ENCODE results near the gene FBXL19. TPM values are rescaled to one million over a fixed set of nuclear protein-coding genes. Genes with fewer than 3 reads are reported as not detected.

The FBXL19 gene
- total and polyA plus RNA-seq, 2 experiments from 2014 or later, result 0.64 to 18.2 TPM

DNA sequence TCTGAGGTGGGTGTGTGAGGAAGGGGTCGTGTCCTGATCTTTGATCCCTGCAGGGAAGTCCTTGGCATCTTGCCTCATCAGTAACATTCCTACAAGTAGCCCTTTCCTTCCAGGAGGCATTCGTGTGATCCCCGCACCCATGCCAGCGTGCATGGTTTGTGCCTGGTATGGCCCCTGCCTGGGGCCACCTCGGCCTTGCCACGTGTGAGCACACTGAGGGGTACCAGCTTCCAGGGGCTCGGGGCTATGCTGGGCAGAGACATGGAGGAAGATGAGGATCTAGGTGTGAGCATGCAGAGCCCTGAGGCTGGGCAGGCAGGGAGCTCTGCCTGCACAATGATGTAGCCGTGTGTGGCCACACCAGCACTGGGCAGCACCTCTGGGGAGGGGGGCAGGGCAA lies 67.7 kb downstream of the FBXL19 start:
- in situ Hi-C loops (cut with MboI), result loop anchor here (25.0 kb wide), 1 partner anchor 446 kb away; the partner anchor contains the start of genes COX6A2 and ZNF843
- 79 to 81% methylated on average over 8 of the region's 8 CpGs for WGBS, 2 experiments (ENCODE audit: low coverage in 1 of 2, low lambda C conversion rate in 2 of 2, missing lambda C conversion rate in 2 of 2)
- no peak overlapping the region for H3K4me3 ChIP-seq

DNA sequence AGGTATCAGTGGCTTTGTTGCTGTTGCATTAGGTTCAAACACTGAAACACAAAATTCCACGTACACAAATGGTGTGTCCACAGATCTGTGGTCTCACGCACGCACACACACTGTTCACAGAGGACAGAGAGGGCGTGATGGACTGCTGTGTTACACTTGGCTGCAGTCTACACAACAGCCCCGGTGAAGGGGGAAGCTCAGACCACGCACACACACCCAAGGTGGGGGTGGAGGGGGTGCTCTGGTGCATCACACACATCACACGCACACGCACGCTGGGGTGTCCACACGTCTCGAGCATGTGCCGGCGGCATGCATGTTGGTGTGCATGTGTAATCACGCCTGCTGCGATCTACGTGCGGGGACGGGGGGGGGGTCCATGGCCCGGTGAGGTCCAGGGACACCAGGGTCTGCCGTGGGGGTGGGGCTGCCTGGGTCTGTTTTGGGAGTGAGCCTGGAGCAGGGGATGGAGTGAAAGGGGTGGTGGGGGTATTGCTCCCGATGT lies 69.0 kb downstream of the FBXL19 start:
- Histone ChIP-seq H3K4me2 (ENCODE audit: unreplicated experiment) (no peak overlapping the region), H3K9me2 (ENCODE audit: insufficient read depth) (no peaks in the 10 kb centered on the region), H3K79me2 (ENCODE audit: insufficient read depth) (no peaks in the 10 kb centered on the region), H3K4me3 (no peak overlapping the region), H3K9ac (no peak overlapping the region), H2AFZ (no peak overlapping the region), H4K20me1 (ENCODE audit: insufficient read depth) (no peaks in the 10 kb centered on the region), H3K27me3 (replicated peaks; ENCODE audit: insufficient read depth) (no peaks in the 10 kb centered on the region), H3K36me3 (ENCODE audit: low read depth) (no peaks in the 10 kb centered on the region), H3F3A (ENCODE audit: insufficient read depth) (peaks cover 7% of the 10 kb centered on the region), H3K27ac (no peak overlapping the region), H3K9me3 (ENCODE audit: low read depth) (no peaks in the 10 kb centered on the region), H3K4me1 (ENCODE audit: insufficient read depth) (peaks cover 6% of the 10 kb centered on the region)
- WGBS, 2 experiments (ENCODE audit: low coverage in 1 of 2, low lambda C conversion rate in 2 of 2, missing lambda C conversion rate in 2 of 2), result 94 to 96% methylated on average over 16 to 21 of the region's 21 CpGs
- in situ Hi-C loops (cut with MboI), result loop anchor here (25.0 kb wide), 1 partner anchor 445 kb away; the partner anchor contains the start of genes COX6A2 and ZNF843
- no peak for DNase-seq
- TF ChIP-seq EZH2phosphoT487 (IDR thresholded peaks at IDR 0.05; ENCODE audit: insufficient read depth, low read depth) (no peak), EZH2 (IDR thresholded peaks at IDR 0.05; ENCODE audit: insufficient read depth, poor library complexity, severe bottlenecking) (no peak)

More for the DNA sequence above, 67.7 kb downstream of the FBXL19 start:
- no peaks in the 10 kb centered on the region for H3K36me3 ChIP-seq (ENCODE audit: low read depth)
- H4K20me1 ChIP-seq (ENCODE audit: insufficient read depth), result no peaks in the 10 kb centered on the region
- no peak overlapping the region for H2AFZ ChIP-seq
- H3F3A ChIP-seq (ENCODE audit: insufficient read depth), result peaks cover 7% of the 10 kb centered on the region
- H3K9me2 ChIP-seq (ENCODE audit: insufficient read depth), result no peaks in the 10 kb centered on the region
- peaks cover 2% of the 10 kb centered on the region; the same call in 1 of the 2 replicates for H3K4me1 ChIP-seq (ENCODE audit: insufficient read depth)
- DNase-seq, result no peak
- no peaks in the 10 kb centered on the region for H3K27me3 ChIP-seq (replicated peaks; ENCODE audit: insufficient read depth)
- H3K27ac ChIP-seq, result no peak overlapping the region
- no peak overlapping the region for H3K4me2 ChIP-seq (ENCODE audit: unreplicated experiment)
- H3K9me3 ChIP-seq (ENCODE audit: low read depth), result no peaks in the 10 kb centered on the region
- TF ChIP-seq EZH2 (IDR thresholded peaks at IDR 0.05; ENCODE audit: insufficient read depth, poor library complexity, severe bottlenecking), result no peak
- no peak for TF ChIP-seq EZH2phosphoT487 (IDR thresholded peaks at IDR 0.05; ENCODE audit: insufficient read depth, low read depth)
- H3K79me2 ChIP-seq (ENCODE audit: insufficient read depth), result no peaks in the 10 kb centered on the region
- no peak overlapping the region for H3K9ac ChIP-seq

DNA sequence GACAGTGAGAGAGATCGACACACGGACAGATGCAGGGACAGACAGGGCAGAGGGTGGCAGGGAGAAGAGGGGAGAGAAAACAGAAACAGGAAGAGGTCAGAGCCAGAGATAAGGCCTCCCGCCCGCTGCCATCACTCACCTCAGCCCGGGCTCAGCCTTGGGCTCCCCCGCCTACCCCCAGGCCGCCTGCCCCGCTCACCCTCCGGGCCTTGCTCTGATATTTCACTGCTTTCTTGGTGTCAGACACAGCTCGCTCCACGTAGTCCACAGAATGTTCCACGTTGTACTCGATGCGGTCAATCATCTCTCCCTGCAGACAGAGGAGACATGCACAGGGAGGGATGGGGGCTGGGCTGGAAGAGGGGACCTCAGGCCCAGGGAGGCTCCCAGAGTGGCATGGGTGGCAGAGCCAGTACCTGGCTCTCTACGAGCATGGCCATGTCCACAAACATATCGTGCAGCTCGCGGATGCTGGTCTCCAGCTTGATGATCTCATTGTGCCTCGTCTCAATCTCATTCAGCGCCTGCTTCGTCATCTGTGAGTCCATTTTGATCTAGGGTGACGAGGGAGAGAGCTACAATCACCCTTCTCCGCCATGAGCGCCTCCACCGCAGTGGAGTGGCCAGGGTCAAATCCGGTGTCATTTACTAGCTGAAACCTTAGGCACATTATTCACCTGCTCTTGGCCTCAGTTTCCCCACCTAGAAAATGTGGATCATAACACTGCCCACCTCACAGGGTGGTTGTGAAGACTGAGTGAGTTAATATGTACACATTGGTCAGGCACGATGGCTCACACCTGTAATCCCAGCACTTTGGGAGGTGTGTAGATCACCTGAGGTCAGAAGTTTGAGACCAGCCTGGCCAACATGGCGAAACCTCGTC lies 69.8 kb downstream of the FBXL19 start:
- H3K79me2 ChIP-seq (ENCODE audit: insufficient read depth), result no peaks in the 10 kb centered on the region
- H3K4me1 ChIP-seq (ENCODE audit: insufficient read depth), result peaks cover 14% of the 10 kb centered on the region
- no peaks in the 10 kb centered on the region for H3K9me3 ChIP-seq (ENCODE audit: low read depth)
- no peaks in the 10 kb centered on the region for H4K20me1 ChIP-seq (ENCODE audit: insufficient read depth)
- peaks cover 11% of the 10 kb centered on the region for H3F3A ChIP-seq (ENCODE audit: insufficient read depth)
- H3K4me3 ChIP-seq, result no peak overlapping the region
- TF ChIP-seq EZH2phosphoT487 (IDR thresholded peaks at IDR 0.05; ENCODE audit: insufficient read depth, low read depth) (no peak), EZH2 (IDR thresholded peaks at IDR 0.05; ENCODE audit: insufficient read depth, poor library complexity, severe bottlenecking) (no peak)
- no peak overlapping the region for H3K9ac ChIP-seq
- no peak overlapping the region for H2AFZ ChIP-seq
- H3K4me2 ChIP-seq (ENCODE audit: unreplicated experiment), result no peak overlapping the region
- in situ Hi-C loops (cut with MboI), result loop anchor here (25.0 kb wide), 1 partner anchor 444 kb away; the partner anchor contains the start of genes COX6A2 and ZNF843
- 92 to 94% methylated on average over 29 of the region's 29 CpGs for WGBS, 2 experiments (ENCODE audit: low coverage in 1 of 2, low lambda C conversion rate in 2 of 2, missing lambda C conversion rate in 2 of 2)
- no peak for DNase-seq
- no peaks in the 10 kb centered on the region for H3K27me3 ChIP-seq (replicated peaks; ENCODE audit: insufficient read depth)
- no peak overlapping the region for H3K27ac ChIP-seq
- no peaks in the 10 kb centered on the region for H3K9me2 ChIP-seq (ENCODE audit: insufficient read depth)
- H3K36me3 ChIP-seq (ENCODE audit: low read depth), result no peaks in the 10 kb centered on the region

DNA sequence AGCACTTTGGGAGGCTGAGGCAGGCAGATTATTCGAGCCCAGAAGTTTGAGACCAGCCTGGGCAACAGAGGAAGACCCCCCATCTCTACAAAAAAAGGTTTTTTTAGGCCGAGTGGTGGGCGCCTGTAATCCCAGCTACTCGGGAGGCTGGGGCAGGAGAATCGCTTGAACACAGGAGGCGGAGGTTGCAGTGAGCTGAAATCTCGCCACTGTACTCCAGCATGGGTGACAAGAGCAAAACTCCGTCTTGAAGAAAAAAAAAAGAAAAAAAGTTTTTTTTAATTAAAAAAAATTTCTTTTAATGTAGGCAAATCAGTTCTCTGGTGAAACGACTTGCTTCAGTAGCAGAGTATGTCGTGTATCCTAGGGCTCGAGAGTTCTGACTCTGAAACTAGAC lies 72.6 kb downstream of the FBXL19 start:
- Histone ChIP-seq H3F3A (ENCODE audit: insufficient read depth) (peaks cover 32% of the 10 kb centered on the region), H3K79me2 (ENCODE audit: insufficient read depth) (no peaks in the 10 kb centered on the region), H3K4me3 (peak overlapping the region; percentile 84; the same call in 1 of the 2 replicates), H3K27ac (peak overlapping the region; percentile 95), H3K27me3 (replicated peaks; ENCODE audit: insufficient read depth) (no peaks in the 10 kb centered on the region), H3K9ac (peak overlapping the region; percentile 88), H3K4me1 (ENCODE audit: insufficient read depth) (peaks cover 32% of the 10 kb centered on the region), H2AFZ (peak overlapping the region; percentile 85; the same call in 1 of the 2 replicates), H3K9me3 (ENCODE audit: low read depth) (no peaks in the 10 kb centered on the region), H3K9me2 (ENCODE audit: insufficient read depth) (no peaks in the 10 kb centered on the region), H4K20me1 (ENCODE audit: insufficient read depth) (no peaks in the 10 kb centered on the region), H3K36me3 (ENCODE audit: low read depth) (no peaks in the 10 kb centered on the region), H3K4me2 (ENCODE audit: unreplicated experiment) (peak overlapping the region; percentile 75)
- in situ Hi-C loops (cut with MboI), result loop anchor here (25.0 kb wide), 1 partner anchor 441 kb away; the partner anchor contains the start of genes COX6A2 and ZNF843
- WGBS, 2 experiments (ENCODE audit: low coverage in 1 of 2, low lambda C conversion rate in 2 of 2, missing lambda C conversion rate in 2 of 2), result 59 to 69% methylated on average over 11 of the region's 11 CpGs
- peak; percentile 50 for DNase-seq
- no peak for TF ChIP-seq EZH2 (IDR thresholded peaks at IDR 0.05; ENCODE audit: insufficient read depth, poor library complexity, severe bottlenecking)
- no peak for TF ChIP-seq EZH2phosphoT487 (IDR thresholded peaks at IDR 0.05; ENCODE audit: insufficient read depth, low read depth)
